GM21381 (cell line): Measurements from ENCODE around the gene ADNP2.

ENCODE experiments used
- ATAC-seq: cut with Tn5 transposase; IDR thresholded peaks from one replicate; pipeline ENCODE4 v1.9.1; 2021; ENCODE audit warnings: mild to moderate bottlenecking, moderate library complexity; ENCODE audit not compliant: unreplicated experiment

The ADNP2 gene, protein sequence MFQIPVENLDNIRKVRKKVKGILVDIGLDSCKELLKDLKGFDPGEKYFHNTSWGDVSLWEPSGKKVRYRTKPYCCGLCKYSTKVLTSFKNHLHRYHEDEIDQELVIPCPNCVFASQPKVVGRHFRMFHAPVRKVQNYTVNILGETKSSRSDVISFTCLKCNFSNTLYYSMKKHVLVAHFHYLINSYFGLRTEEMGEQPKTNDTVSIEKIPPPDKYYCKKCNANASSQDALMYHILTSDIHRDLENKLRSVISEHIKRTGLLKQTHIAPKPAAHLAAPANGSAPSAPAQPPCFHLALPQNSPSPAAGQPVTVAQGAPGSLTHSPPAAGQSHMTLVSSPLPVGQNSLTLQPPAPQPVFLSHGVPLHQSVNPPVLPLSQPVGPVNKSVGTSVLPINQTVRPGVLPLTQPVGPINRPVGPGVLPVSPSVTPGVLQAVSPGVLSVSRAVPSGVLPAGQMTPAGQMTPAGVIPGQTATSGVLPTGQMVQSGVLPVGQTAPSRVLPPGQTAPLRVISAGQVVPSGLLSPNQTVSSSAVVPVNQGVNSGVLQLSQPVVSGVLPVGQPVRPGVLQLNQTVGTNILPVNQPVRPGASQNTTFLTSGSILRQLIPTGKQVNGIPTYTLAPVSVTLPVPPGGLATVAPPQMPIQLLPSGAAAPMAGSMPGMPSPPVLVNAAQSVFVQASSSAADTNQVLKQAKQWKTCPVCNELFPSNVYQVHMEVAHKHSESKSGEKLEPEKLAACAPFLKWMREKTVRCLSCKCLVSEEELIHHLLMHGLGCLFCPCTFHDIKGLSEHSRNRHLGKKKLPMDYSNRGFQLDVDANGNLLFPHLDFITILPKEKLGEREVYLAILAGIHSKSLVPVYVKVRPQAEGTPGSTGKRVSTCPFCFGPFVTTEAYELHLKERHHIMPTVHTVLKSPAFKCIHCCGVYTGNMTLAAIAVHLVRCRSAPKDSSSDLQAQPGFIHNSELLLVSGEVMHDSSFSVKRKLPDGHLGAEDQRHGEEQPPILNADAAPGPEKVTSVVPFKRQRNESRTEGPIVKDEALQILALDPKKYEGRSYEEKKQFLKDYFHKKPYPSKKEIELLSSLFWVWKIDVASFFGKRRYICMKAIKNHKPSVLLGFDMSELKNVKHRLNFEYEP

DNA sequence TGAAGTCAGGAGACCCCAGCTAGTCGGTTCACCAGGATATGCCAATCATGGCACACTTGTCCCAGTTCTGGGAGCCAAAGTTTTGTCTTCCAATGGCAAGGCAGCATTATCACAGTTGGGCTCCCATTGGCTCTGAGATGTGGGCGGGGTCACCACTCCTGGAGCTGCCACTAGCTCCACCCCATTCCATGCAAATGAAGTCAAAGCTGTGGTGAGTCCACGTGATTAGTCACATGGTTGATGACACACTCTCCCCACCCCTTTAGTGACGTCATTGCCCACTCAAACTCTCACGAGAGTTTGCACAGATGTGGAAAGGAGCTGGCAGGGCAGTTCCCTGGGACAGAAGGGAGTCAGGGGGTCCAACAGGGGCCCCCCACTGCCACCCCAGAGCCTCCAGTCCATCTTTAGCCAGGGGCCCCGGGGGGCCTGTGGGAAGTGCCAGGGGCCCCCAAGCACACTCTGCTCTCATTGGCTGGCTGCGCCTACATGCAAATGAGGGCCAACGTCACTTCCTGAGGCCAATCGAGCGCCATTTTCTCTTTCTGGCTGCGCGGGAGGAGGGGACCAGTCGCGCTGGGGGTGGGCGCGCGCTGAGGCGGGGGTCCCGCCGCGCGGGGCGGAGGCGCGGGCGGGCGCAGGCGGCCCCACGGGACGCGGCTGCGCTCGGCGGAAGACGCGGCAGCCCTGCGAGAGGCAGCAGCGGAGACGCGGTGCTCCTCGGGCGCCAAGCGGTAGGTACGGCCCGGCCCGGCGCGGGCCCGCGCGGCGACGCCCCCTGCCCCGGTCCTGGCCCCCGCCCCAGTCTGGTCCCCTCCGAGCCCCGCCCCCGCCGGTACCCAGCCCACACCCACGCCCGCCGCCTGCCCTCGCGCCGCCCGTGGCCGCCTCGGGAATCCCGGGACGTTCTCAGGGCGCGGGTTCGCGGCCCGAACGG, at the start of gene ADNP2:
Gene ADNP2 (plus strand): TSS at position 524 of the 937 bp plus-strand sequence. CDS start 8,281 bp downstream, outside the sequence.
- peak; percentile 64 for ATAC-seq

DNA sequence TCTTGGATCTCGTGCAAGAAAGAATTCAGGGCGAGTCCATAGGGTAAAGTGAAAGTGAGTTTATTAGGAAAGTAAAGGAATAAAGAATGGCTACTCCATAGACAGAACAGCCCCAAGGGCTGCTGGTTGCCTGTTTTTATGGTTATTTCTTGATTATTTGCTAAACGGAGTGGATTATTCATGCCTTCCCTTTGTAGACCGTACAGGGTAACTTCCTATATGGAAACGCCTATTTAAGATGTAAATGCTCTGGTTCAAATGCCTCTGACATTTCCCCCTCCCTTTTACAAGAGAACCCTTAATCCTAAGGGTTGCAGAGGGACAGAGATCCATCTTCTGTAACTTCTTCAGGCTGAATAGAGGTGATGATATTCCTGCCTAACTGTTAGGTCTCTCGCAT, 49.1 kb upstream of the ADNP2 start:
- ATAC-seq = no peak

DNA sequence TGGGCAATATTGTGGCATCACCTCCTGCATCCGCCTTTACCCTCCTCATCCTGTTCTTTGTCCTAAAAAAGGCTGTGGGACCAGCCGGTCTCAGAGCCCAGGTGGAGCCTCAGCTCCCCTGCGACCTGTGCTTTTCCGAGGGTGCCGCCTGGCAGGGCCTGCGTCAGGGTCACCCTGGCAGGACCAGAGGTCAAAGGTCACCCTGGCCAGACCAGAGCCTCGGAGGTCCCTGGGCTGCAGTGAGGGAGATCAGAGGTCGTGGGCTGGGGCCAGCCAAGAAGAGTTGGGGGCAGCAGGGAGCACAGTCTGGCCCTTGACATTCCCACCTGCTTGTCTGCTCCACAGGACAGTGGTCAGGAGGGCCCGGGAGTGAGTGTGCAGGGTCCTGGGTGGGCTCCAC, 43.4 kb upstream of the ADNP2 start:
- ATAC-seq = no peak

DNA sequence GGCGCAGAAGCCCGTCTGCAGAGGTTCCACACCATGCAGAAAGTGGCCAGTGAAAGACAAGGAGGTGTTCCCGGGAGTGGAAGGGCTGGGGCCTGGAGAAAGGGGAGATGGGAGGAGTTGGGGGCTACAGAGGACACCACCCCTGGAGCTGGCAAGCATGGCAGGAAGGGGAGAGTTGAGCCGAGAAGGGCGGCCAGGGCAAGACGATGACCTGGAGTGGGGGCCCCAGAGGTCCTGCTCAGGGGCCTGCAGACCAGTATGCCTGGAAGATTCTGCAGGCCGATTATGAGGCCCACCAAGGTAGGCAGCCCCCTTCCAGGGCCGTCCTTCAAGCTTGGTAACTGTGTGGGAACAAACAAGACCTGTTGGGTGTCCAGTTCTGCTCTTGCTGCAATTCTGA, 41.7 kb upstream of the ADNP2 start:
- no peak for ATAC-seq

DNA sequence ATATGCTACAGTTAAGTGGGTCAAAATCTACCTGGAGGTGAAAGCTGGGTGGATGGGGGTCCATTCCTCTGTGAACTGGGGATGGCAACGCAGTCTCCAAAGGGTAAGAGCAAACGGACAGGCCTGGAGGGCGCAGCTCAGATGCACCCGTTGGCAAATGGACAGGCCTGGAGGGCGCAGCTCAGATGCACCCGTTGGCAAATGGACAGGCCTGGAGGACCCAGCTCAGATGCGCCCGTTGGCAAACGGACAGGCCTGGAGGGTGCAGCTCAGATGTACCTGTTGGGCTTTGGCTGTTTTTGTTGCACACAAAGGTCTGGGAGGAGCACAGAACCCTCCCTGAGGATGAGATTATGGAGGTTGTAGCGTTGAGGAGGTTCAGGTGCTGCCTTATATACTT, 41.2 kb upstream of the ADNP2 start:
- ATAC-seq = no peak

DNA sequence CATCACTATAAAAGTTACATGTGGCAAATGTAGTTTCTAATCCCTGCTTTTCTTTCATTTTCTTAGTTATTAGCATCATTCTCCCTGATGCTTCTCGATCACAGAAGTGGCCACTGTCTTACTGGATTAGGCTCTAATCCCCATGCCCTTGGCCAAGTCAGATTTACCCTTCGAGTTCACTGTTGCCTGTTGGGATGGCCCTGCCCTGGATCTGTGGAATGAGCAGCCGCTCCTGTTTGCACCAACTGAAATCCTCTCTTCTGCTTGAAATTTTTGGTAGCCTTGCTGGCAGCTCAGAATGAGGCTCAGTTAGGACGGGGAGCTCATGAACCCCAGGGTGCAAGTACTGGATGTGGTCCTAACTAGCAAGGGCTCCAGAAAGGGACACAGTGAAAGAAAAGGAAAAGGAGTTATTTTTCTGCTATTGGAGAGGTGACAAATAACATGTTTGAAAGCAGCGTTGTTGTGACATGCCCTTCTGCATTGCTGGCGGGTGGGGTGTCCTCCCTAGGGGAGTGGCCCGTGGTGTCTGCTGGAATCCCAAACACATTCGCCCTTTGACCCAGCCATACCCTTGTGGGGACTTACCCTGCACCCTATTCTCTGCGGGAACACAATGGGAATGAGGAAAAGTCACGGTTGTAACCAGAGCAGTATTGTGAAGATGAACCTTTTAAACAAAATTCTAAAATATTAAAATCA, 40.3 kb upstream of the ADNP2 start:
- no peak for ATAC-seq

DNA sequence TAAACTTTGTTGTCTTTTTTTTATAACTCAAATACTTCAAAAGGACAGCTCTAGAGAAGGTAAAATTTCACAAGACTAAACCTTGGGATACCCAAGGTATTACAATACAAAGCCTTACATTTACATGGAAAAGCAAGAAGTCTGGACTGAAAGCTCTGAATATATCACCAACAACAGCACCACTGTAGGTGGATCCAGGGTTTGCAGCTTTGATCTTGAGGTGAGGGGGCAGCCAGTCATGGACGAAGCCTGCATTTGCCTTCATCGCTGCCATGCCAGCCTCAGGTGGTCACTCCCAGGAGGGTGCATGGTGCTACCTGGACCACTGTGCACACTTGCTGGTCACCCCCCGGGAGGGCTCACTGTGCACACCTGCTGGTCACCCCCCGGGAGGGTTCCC, 38.2 kb upstream of the ADNP2 start:
- ATAC-seq = no peak

DNA sequence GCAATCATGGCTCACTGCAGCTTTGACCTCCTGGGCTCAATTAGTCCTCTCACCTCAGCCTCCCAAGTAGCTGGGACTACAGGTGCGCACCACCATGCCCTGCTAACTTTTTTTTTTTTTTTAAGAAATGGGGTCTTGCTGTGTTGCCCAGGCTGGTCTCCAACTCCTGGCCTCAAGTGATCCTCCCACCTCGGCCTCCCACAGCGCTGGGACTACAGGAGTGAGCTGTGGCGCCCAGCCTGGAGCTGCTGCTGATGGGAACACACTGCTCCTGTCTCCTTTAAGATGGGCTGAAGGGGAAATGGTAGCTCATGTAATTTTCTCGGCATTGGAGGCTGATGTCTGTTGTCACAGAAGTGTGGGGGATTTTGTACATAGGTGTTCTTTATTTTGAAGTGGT, 34.9 kb upstream of the ADNP2 start:
- no peak for ATAC-seq

DNA sequence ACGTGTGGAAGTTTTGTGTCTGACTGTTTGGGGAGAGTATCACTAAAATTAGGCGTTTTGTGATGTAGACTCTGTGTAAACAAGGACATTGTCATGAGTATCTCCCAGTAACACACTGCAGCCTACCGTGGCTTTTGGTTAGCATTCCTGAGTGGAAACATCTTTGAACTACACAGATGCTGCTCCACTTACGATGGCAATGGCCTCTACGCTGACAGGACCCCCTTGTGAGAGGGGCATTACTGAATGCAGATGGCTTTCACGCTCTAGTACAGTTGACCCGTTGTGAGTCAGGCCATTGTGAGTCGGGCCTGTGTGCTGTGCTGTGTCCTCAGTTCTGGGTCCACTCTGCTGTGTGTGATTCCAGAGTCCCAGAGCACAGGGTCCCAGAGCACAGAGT, 34.4 kb upstream of the ADNP2 start:
- no peak for ATAC-seq

DNA sequence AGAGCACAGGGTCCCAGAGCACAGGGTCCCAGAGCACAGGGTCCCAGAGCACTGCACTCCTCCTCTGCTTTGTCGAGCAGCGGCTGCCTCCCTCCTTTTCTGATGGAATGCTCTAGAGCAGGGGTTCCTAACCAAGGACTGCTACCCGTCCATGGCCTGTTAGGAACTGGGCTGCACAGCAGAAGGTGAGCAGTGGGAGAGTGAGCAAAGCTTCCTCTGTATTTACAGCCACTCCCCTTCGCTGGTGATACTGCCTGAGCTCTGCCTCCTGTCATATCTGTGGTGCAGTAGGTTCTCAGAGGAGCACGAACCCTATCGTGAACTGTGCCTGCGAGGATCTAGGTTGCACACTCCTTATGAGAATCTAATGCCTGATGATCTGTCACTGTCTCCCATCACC, 33.1 kb upstream of the ADNP2 start:
- no peak for ATAC-seq

DNA sequence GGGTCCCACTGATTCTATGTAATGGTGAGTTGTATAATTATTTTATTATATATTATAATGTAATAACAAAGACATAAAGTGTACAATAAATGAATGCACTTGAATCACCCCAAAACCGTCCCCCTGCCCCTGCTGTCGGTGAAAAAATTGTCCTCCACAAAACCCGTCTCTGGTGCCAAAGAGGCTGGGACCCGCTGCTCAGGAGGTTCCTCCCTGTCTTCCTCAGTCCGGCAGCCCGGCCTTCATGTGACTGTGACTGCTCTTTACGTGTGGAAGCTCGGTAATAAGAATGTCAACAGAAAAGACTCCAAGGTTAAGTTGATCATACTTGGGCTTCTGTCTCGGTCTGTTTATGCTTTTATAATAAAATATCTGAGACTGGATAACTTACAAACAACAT, 32.7 kb upstream of the ADNP2 start:
- no peak for ATAC-seq

DNA sequence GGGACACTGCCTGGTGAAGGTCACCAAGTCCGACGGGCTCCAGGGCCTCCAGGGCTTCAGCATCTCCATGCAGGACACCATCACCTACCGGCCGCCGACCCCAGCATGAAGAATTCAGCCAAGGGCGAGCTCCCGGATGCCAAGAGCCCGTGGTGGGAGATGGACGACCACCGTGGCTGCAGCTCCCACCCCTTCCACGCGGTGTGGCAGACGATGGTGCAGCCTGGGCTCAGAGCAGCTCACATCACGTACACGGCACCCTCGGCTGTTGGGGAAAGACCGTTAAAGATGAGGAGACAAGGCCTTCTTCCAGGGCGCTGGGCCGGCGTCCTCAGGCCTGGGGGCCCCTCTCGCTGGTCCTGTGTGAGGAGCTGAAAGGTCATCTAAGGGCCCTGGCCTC, 31.2 kb upstream of the ADNP2 start:
- no peak for ATAC-seq

DNA sequence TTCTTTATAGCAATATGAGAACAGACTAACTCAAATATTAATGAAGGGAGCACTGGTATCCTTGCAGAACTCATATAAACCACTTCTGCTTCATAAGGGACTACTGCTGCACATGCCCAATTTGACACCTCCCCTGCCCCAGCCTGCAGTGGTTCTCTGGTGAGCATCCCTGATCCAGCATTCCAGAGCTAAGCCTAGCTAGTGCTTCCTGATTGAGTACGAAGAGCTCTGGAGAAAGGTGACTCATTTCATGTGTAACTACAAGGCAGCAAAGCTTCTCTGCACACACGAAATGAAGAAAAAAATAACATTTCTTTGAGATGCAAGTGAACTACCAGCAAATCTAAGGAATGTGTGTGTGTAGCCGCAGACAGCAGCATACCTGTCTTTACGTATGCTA, 22.8 kb upstream of the ADNP2 start:
- ATAC-seq = no peak

DNA sequence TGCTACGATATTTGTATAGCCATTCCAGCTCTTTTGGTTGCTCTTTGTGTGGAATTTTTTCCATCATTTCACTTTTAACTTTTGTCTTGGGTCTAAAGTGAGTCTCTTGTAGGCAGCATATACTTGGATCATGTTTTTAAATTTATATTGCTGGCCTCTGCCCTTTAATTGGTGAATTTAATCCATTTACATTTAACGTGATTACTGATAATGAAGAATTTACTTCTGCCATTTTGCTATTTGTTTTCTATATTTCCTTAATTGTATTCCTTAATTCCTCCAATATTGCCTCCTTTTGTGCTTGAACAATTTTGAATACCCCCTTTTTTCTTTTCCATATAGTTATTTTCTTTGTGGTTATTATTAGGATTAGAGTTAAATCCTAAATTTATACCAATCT, 21.0 kb upstream of the ADNP2 start:
- ATAC-seq = no peak

DNA sequence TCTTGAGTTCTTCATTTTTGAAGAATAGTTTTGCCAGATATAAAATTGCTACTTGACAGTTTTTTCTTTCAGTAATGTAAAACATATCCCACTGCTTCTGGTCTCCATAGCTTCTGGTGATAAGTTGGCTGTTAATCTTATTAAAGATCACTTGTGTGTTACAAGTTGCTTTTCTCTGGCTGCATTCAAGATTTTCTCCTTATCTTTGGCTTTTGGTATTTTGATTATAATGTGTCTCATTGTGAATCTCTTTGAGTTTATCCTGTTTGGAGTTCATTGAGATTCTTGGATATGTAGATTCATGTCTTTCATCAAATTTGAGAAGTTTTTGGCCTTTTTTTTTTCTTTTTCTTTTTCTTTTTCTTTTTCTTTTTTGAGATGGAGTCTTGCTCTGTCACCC, 20.2 kb upstream of the ADNP2 start:
- no peak for ATAC-seq

DNA sequence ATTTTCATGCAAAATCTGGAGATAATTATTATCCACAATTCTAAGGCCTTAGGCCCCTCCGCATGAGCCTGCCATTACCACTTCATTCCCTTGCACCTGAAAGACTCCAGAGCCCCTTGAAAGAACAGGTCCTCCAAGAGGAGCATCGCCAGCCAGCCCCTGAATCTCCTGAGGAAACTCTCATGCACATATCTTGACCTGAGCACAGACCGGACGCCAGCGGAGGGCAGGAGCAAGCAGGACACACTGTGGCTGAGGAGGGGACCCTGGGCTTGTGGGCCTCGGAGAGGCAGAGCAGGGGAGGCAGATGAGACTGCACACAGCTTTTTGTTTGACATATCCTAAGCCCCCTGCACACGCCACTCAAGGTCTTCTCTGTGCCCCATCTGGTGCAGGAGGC, 13.6 kb upstream of the ADNP2 start:
- ATAC-seq = no peak

DNA sequence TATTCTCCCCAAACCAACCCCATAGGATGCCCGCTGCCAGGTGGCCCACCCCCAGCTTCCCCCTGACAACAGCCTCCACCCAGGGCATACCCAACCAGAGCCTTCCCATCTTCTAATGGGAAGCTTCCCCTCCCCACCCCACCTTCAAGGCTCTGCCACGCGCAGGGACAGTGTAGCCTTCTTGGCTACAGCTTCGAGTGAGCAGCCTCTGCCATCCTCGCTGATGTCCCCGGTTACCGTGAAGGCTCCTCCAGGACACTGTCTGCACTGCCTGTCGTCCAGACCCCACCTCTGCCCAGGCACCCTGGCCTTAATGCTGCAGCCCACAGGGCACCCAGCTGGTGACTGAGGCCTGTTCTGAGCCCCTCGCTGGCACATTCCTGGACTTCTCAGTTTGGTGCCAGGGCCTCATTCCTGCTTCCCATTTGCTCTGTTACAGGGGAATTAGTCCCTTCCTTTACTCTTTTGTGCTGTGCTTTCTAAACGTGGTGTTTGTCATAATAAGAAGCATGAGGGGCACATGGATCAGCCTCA, 13.0 kb upstream of the ADNP2 start:
- ATAC-seq = no peak

DNA sequence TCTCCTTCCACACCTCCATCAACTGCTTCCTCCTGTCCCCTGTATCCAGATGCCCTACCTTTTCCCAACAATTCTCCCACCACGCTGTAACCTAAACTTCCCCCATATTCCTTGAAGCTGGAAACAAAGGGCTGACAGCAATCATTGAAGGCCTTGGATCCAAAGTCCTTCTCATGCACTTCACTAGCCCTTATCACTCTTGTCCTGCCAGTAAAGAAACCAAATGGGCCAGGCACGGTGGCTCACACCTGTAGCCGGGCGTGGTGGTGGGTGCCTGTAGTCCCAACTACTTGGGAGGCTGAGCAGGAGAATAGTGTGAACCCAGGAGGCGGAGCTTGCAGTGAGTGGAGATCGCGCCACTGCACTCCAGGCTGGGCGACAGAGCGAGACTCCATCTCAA, 11.9 kb upstream of the ADNP2 start:
- no peak for ATAC-seq

DNA sequence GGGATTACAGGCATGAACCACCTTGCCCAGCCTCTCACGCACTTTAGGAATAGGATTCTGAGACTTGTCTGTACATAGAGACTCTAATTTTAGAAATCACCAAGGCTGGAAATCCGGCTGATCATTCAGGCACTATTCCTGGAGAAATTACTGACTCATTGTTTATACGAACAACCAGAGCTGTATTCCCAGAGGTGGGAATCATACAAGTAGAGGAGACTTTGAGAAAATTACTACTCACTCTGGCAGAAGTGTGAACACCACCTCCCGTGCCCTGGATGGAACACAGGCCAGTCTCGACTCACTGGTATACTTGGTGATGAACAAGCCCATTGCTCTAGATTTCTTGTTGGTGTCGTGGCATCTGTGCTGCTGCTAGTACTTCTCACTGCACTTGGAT, 5.8 kb upstream of the ADNP2 start:
- no peak for ATAC-seq

DNA sequence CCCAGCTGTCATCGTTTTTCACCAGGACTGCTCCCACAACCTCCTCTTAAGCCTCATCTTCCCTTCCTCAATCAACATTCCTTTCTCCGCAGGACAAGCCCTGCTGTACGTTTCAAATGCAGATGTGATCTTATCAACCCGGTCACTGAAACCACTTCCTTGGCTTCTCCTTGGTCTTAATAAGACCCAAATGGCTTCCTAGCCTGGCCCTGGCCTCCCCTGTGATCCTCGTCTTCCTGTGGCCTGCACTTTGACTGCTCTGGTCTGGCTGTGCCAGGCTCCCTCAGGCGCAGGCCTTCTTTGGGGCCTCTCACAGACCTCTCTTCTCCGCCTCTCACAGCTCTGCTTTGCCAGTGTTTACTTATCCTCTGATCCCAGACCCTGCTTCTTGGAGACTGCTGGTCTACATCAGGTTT, 4.7 kb upstream of the ADNP2 start:
- ATAC-seq = no peak
